Glutamatergic neuron (in vitro differentiated cells): Measurements from ENCODE around the gene ADORA3. TPM values are rescaled to one million over a fixed set of nuclear protein-coding genes. Genes with fewer than 3 reads are reported as not detected.

Source experiments
- DNase-seq: peaks from one replicate; pipeline ENCODE4 v3.0.0; 2022
- H3K27ac Mint-ChIP-seq: one replicate; pipeline ENCODE4 v1.8.0; 2020; ENCODE audit warnings: mild to moderate bottlenecking, mixed read lengths, inconsistent platforms; ENCODE audit not compliant: unreplicated experiment
- H3K27me3 Mint-ChIP-seq: one replicate; pipeline ENCODE4 v1.8.0; 2020; ENCODE audit warnings: mild to moderate bottlenecking, moderate library complexity, mixed read lengths, inconsistent platforms; ENCODE audit not compliant: unreplicated experiment
- H3K36me3 Mint-ChIP-seq: one replicate; pipeline ENCODE4 v1.8.0; 2020; ENCODE audit warnings: mild to moderate bottlenecking, mixed read lengths, inconsistent platforms; ENCODE audit not compliant: unreplicated experiment
- H3K4me1 Mint-ChIP-seq: one replicate; pipeline ENCODE4 v1.8.0; 2020; ENCODE audit warnings: mild to moderate bottlenecking, low read depth, mixed read lengths, inconsistent platforms; ENCODE audit not compliant: unreplicated experiment
- H3K4me3 Mint-ChIP-seq: one replicate; pipeline ENCODE4 v1.8.0; 2020; ENCODE audit warnings: mild to moderate bottlenecking, mixed read lengths, inconsistent platforms; ENCODE audit not compliant: unreplicated experiment
- H3K9me3 Mint-ChIP-seq: one replicate; pipeline ENCODE4 v1.8.0; 2020; ENCODE audit warnings: mild to moderate bottlenecking, moderate library complexity, mixed read lengths, inconsistent platforms; ENCODE audit not compliant: unreplicated experiment
- total RNA-seq: library from RNA; stranded (reverse); fragmentation: NEBNext Ultra II Directional; extraction: Animal tissue kit (Norgen Biotek cat#: 25700); gene quantifications from one replicate; pipeline ENCODE4 v1.2.1, GENCODE V29; 2021; ENCODE audit not compliant: unreplicated experiment
- TF ChIP-seq, protein P1 (sequence below): fragments of 200-600 bp; sonication (generic); IDR thresholded peaks from one replicate; pipeline ENCODE4 v1.5.0; 2021; ENCODE audit not compliant: partially characterized antibody, unreplicated experiment

ADORA3 gene
- total RNA-seq, 1 donor from 2014 or later, result not detected

- Mint-ChIP-seq H3K36me3 (no peaks in the 10 kb centered on the region), H3K27ac (no peak overlapping the region), H3K27me3 (no peaks in the 10 kb centered on the region), H3K9me3 (no peaks in the 10 kb centered on the region), H3K4me1 (peaks cover 3% of the 10 kb centered on the region), H3K4me3 (no peak overlapping the region)
- no peak for DNase-seq
- TF ChIP-seq, protein P1, sequence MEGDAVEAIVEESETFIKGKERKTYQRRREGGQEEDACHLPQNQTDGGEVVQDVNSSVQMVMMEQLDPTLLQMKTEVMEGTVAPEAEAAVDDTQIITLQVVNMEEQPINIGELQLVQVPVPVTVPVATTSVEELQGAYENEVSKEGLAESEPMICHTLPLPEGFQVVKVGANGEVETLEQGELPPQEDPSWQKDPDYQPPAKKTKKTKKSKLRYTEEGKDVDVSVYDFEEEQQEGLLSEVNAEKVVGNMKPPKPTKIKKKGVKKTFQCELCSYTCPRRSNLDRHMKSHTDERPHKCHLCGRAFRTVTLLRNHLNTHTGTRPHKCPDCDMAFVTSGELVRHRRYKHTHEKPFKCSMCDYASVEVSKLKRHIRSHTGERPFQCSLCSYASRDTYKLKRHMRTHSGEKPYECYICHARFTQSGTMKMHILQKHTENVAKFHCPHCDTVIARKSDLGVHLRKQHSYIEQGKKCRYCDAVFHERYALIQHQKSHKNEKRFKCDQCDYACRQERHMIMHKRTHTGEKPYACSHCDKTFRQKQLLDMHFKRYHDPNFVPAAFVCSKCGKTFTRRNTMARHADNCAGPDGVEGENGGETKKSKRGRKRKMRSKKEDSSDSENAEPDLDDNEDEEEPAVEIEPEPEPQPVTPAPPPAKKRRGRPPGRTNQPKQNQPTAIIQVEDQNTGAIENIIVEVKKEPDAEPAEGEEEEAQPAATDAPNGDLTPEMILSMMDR, result no peak
These were observed 18.9 kb downstream of the ADORA3 start for GRCh38 chr1:111484391-111485026.

- Mint-ChIP-seq H3K9me3 (no peaks in the 10 kb centered on the region), H3K27ac (no peak overlapping the region)
These were observed 19.6 kb downstream of the ADORA3 start for GRCh38 chr1:111483876-111484275.

DNA sequence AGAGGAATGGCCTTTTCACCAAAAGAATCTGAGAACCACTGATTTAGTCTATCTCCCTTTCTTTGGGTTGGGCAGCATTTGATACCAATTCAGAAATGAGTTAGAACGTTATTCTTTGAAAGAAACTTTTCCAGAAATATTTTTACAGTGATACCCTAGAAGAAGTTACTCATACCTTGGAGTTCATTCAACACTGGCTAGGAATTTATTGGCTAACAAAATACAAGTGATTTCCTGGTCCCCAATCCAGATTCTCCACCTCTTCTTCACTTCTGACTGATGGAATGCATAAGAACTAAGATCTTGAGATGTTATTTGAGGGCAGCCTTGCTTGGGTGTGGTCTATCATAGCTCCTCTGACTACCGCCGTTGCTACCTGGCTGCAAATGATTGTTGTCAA is 20.3 kb downstream of the ADORA3 start:
- DNase-seq, result no peak
- H3K4me3 Mint-ChIP-seq, result no peak overlapping the region
- peaks cover 3% of the 10 kb centered on the region for H3K4me1 Mint-ChIP-seq
- TF ChIP-seq, protein P1, result no peak
- H3K27ac Mint-ChIP-seq, result no peak overlapping the region
- H3K36me3 Mint-ChIP-seq, result no peaks in the 10 kb centered on the region
- no peaks in the 10 kb centered on the region for H3K9me3 Mint-ChIP-seq
- no peaks in the 10 kb centered on the region for H3K27me3 Mint-ChIP-seq

More at GRCh38 chr1:111483876-111484275, 19.6 kb downstream of the ADORA3 start:
- Mint-ChIP-seq H3K4me1 (peaks cover 3% of the 10 kb centered on the region), H3K36me3 (no peaks in the 10 kb centered on the region), H3K4me3 (no peak overlapping the region), H3K27me3 (no peaks in the 10 kb centered on the region)
- TF ChIP-seq, protein P1, result no peak
- DNase-seq, result no peak

DNA sequence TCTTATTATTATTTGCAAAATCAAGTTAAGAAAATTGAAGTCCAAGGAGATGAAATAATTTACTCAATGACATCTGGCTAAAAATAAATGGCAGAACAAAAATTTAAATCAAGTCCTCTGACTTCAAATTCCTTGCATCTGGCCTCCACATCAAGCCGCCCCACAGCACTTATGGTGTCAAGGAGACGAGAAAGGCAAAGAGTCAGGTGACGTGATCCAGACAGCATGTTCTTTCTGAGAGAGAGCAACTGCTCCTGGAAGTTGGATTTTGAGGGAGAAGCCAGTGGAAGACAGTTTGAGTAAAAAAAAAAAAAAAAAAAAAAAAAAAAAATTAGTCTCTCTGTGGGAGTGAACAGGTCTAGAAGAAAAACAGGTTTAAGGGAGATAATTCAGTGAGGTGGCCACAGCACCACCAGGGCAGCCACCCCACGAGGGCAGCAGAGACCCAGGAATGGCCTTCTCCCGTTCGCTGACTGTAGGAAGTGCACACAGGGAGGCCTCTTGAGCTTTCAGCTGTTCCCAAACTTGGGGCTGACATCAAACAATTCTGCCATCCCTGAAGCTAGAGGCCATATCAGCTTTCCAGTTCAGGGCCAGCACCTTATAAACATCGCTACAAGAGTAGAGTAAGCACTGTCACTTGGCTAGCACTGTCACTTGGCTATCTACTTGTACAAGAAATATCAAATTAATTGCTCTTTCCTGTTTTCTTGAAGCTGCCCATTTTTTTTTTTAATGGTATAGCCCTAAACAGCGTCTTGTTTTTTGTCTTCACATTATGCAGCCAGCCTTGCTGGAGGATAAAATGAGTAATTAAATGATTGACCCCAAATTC is 21.8 kb downstream of the ADORA3 start:
- TF ChIP-seq, protein P1, result no peak
- H3K36me3 Mint-ChIP-seq, result no peaks in the 10 kb centered on the region
- H3K27me3 Mint-ChIP-seq, result no peaks in the 10 kb centered on the region
- no peak overlapping the region for H3K27ac Mint-ChIP-seq
- peak; percentile 77 for DNase-seq
- peaks cover 11% of the 10 kb centered on the region for H3K4me1 Mint-ChIP-seq
- H3K9me3 Mint-ChIP-seq, result no peaks in the 10 kb centered on the region
- H3K4me3 Mint-ChIP-seq, result no peak overlapping the region

- Mint-ChIP-seq H3K9me3 (no peaks in the 10 kb centered on the region), H3K27me3 (no peaks in the 10 kb centered on the region), H3K4me3 (no peak overlapping the region), H3K36me3 (no peaks in the 10 kb centered on the region), H3K27ac (no peak overlapping the region), H3K4me1 (peaks cover 19% of the 10 kb centered on the region)
- DNase-seq, result no peak
- TF ChIP-seq, protein P1, result no peak
These were observed 22.8 kb downstream of the ADORA3 start for GRCh38 chr1:111480674-111481073.
